Inflammatory macrophage treated with lipopolysaccharide for 4 hours (primary cell): Measurements from ENCODE around the gene HLA-DMA.
"Not testable (repeated sequence)": the region's sequence is repeated elsewhere in the genome, so short reads cannot be mapped to it uniquely, and the experiment has no call there.

Source experiments
- DNase-seq: peaks from one replicate; pipeline ENCODE4 v3.0.0-alpha.2; 2020

The HLA-DMA gene

GRCh38 chr6:32953775-32954174 lies 878 bp upstream of the HLA-DMA start:
- no peak for DNase-seq

- no peak for DNase-seq
Measured at GRCh38 chr6:32950449-32950848, 2.4 kb downstream of the HLA-DMA start.

GRCh38 chr6:32950010-32950409 lies 2.9 kb downstream of the HLA-DMA start:
- DNase-seq: no peak

GRCh38 chr6:32949113-32949512 lies 3.8 kb downstream of the HLA-DMA start:
- no peak for DNase-seq

GRCh38 chr6:32947552-32948465 lies 5.1 kb downstream of the HLA-DMA start:
- peak; percentile 52 for DNase-seq

- no peak for DNase-seq
Measured at GRCh38 chr6:32946893-32947292, 6.0 kb downstream of the HLA-DMA start.

GRCh38 chr6:32945953-32946352 lies 6.9 kb downstream of the HLA-DMA start:
- no peak for DNase-seq

- peak; percentile 78 for DNase-seq
Measured at GRCh38 chr6:32945108-32945760, 7.7 kb downstream of the HLA-DMA start.

GRCh38 chr6:32943864-32944649 lies 8.8 kb downstream of the HLA-DMA start:
- peak; percentile 92 for DNase-seq

GRCh38 chr6:32942555-32943123 lies 10.3 kb downstream of the HLA-DMA start:
- not testable (repeated sequence) for DNase-seq

- peak; percentile 53 for DNase-seq
Measured at GRCh38 chr6:32941214-32941768, 11.6 kb downstream of the HLA-DMA start.

- peak; percentile 90 for DNase-seq
Measured at GRCh38 chr6:32940656-32941213, 12.2 kb downstream of the HLA-DMA start, which contains the start of gene HLA-DMB. Gene HLA-DMB (minus strand): TSS chr6:32941028. CDS start chr6:32940807, 221 bp downstream.

- no peak for DNase-seq
Measured at GRCh38 chr6:32938494-32938893, 14.4 kb downstream of the HLA-DMA start.

- DNase-seq: peak; percentile 71
Measured at GRCh38 chr6:32937230-32937633, 15.7 kb downstream of the HLA-DMA start.

GRCh38 chr6:32936239-32937152 lies 16.4 kb downstream of the HLA-DMA start:
- DNase-seq: peak; percentile 59

- DNase-seq: no peak
Measured at GRCh38 chr6:32935551-32936238, 17.2 kb downstream of the HLA-DMA start.

GRCh38 chr6:32933661-32934085 lies 19.2 kb downstream of the HLA-DMA start:
- peak; percentile 77 for DNase-seq

- DNase-seq: no peak
Measured at GRCh38 chr6:32932132-32932868, 20.6 kb downstream of the HLA-DMA start.

GRCh38 chr6:32931211-32931610 lies 21.7 kb downstream of the HLA-DMA start:
- DNase-seq: no peak

- no peak for DNase-seq
Measured at GRCh38 chr6:32922083-32922482, 30.8 kb downstream of the HLA-DMA start.
